RWPE2 (cell line): ENCODE measurements around the gene NAXD.

ENCODE experiments used
- ATAC-seq: fragments of 200-7000 bp; cut with Tn5 transposase; 3 replicates; pipeline ENCODE4 v1.9.1; 2021; ENCODE audit warnings: low read depth
- DNase-seq: peaks from one replicate; pipeline ENCODE4 v3.0.0-alpha.2; 2020; ENCODE audit warnings: low spot score
- H3K27ac ChIP-seq: fragments of 450-650 bp; 2 replicates; pipeline ENCODE4 v1.5.1; 2017; ENCODE audit warnings: mild to moderate bottlenecking; ENCODE audit not compliant: poor library complexity, severe bottlenecking
- H3K27me3 ChIP-seq: fragments of 250-450 bp; sonication (Bioruptor Pico); 2 replicates; pipeline ENCODE4 v1.5.1; 2021; ENCODE audit warnings: mild to moderate bottlenecking, moderate library complexity; ENCODE audit not compliant: insufficient read depth, poor library complexity, severe bottlenecking
- H3K36me3 ChIP-seq: fragments of 250-450 bp; sonication (Bioruptor Pico); 2 replicates; pipeline ENCODE4 v1.5.1; 2020; ENCODE audit warnings: low read depth, mild to moderate bottlenecking, moderate library complexity
- H3K4me1 ChIP-seq: fragments of 250-450 bp; sonication (Bioruptor Pico); 2 replicates; pipeline ENCODE4 v1.5.1; 2021; ENCODE audit warnings: mild to moderate bottlenecking, moderate library complexity; ENCODE audit not compliant: insufficient read depth, poor library complexity, severe bottlenecking
- H3K4me3 ChIP-seq: fragments of 250-450 bp; sonication (Bioruptor Pico); 2 replicates; pipeline ENCODE4 v1.5.1; 2021; ENCODE audit warnings: mild to moderate bottlenecking, moderate library complexity; ENCODE audit not compliant: severe bottlenecking
- H3K9me3 ChIP-seq: fragments of 250-450 bp; sonication (Bioruptor Pico); 2 replicates; pipeline ENCODE4 v1.5.1; 2021; ENCODE audit warnings: mild to moderate bottlenecking, moderate library complexity; ENCODE audit not compliant: severe bottlenecking
- TF ChIP-seq, protein P1 (sequence below): fragments of 450-650 bp; IDR thresholded peaks from one replicate; pipeline ENCODE4 v1.5.1; 2017; ENCODE audit warnings: mild to moderate bottlenecking, moderate library complexity; ENCODE audit not compliant: poor library complexity, severe bottlenecking

The NAXD gene

DNA sequence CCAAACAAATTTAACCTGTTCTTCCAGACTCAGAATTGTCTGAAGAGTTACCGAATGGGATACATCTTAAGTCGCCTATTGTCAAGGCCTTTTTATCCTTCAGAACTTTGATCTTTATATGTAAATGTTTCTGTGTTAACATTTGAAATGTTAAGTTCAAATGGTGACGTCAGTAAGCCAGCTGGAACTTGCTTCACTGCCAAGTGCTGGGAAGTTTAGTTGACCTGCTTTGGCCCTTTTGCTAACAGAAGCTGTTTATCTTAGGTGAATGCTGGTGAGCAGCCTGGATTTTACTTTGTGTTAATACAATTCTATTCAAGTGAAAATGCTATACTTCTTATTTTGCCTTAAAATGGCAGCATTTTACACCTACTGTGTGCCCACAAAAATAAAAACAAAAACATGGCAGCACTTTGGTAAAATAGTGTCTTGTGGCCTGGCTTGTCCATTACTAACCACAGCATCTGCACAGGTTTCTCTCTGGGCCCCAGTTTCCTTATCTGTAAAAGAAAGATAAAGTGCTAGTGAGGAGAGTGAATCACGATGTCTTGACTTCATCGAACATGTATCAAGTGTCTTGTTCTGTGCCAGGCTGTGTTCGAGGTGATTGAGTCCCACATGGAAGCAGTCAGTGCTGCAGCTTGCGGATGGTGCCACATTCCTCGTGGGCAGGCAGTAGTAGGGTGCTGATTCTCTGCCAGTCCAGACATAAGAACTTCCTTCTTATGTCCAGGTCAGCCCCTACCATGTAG, 2.2 kb downstream of the NAXD start:
- H3K36me3 ChIP-seq = peaks cover 15% of the 10 kb centered on the region
- no peak for DNase-seq
- no peak for ATAC-seq
- H3K9me3 ChIP-seq = no peaks in the 10 kb centered on the region
- no peaks in the 10 kb centered on the region for H3K27me3 ChIP-seq
- no peak overlapping the region for H3K4me3 ChIP-seq
- H3K4me1 ChIP-seq = peaks cover 13% of the 10 kb centered on the region
- H3K27ac ChIP-seq = peak overlapping the region; percentile 76
- TF ChIP-seq, protein P1, sequence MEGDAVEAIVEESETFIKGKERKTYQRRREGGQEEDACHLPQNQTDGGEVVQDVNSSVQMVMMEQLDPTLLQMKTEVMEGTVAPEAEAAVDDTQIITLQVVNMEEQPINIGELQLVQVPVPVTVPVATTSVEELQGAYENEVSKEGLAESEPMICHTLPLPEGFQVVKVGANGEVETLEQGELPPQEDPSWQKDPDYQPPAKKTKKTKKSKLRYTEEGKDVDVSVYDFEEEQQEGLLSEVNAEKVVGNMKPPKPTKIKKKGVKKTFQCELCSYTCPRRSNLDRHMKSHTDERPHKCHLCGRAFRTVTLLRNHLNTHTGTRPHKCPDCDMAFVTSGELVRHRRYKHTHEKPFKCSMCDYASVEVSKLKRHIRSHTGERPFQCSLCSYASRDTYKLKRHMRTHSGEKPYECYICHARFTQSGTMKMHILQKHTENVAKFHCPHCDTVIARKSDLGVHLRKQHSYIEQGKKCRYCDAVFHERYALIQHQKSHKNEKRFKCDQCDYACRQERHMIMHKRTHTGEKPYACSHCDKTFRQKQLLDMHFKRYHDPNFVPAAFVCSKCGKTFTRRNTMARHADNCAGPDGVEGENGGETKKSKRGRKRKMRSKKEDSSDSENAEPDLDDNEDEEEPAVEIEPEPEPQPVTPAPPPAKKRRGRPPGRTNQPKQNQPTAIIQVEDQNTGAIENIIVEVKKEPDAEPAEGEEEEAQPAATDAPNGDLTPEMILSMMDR = no peak

DNA sequence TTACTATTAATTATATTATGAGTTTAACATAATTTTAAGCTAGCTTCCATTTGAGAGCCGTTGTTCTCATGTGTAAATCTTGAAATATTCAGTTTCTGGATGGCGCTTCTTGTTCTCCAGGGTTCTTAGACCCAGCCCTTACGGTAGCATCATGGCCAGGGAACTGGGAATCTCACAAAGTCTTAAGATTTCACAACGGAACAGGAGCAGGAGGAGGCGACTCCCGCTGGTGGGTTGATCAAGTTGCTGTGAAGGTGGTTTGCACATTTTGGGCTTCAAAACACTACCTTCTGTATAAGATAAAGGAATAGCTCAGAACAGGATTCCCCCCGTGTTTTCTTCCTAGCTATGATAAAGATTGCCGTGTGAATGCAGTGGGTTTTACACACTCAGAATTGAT, 2.8 kb downstream of the NAXD start:
- no peak for DNase-seq
- Histone ChIP-seq H3K27me3 (no peaks in the 10 kb centered on the region), H3K36me3 (peaks cover 22% of the 10 kb centered on the region), H3K9me3 (no peaks in the 10 kb centered on the region), H3K4me3 (no peak overlapping the region), H3K27ac (no peak overlapping the region), H3K4me1 (peaks cover 13% of the 10 kb centered on the region)
- TF ChIP-seq, protein P1 = no peak
- ATAC-seq = no peak

DNA sequence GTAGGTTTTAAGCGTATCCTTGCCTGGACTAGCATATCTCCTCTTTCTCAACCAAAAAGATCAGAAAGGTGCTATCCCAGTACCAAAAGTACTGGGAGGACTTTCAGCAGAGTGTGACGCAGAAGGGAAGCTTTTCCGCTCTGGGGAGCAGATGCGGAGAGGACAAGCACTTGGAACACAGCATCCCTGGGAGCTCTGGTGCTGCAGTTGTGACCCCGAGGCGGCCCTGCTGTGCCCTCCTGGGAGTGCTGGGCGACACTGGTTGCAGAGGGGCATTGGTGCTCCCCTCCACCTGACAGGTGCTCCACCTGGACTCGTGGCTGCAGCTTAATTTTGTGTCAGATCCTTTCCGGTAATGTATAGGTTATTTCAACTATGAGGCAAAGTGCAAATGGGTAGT, 3.4 kb downstream of the NAXD start:
- Histone ChIP-seq H3K27ac (no peak overlapping the region), H3K4me3 (no peak overlapping the region), H3K9me3 (no peaks in the 10 kb centered on the region), H3K36me3 (peaks cover 28% of the 10 kb centered on the region), H3K27me3 (no peaks in the 10 kb centered on the region), H3K4me1 (peaks cover 13% of the 10 kb centered on the region)
- no peak for DNase-seq
- TF ChIP-seq, protein P1 = no peak
- no peak for ATAC-seq

DNA sequence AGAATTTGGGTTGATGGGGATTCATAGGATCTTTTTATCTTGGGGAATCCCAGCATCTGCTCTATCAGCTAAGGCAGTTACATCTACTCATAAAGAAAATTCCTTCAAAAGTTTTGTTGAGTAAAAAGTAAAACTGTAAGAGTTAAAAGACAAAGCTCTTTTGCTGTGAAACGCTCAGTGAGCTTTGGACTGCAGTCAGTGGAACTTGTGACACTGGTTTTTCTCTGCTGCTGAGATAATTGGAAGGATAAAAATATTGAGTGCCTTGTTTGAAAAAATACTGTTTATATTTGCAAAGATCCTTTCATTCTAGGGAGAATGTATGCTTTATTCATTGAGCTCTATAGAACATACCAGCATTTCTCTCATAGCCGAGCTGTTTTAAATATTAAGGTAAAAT, 5.3 kb downstream of the NAXD start:
- peaks cover 39% of the 10 kb centered on the region for H3K36me3 ChIP-seq
- H3K9me3 ChIP-seq = no peaks in the 10 kb centered on the region
- H3K4me1 ChIP-seq = peaks cover 13% of the 10 kb centered on the region
- TF ChIP-seq, protein P1 = no peak
- H3K4me3 ChIP-seq = no peak overlapping the region
- H3K27ac ChIP-seq = no peak overlapping the region
- H3K27me3 ChIP-seq = no peaks in the 10 kb centered on the region
- DNase-seq (no peak), ATAC-seq (no peak)
